GM19099 (cell line): ENCODE data around the gene FOXP1.

ENCODE experiments used
- POLR2A ChIP-seq: IDR thresholded peaks from 3 replicates; pipeline ENCODE4 v1.6.1; 2011; ENCODE audit warnings: low read depth; ENCODE audit not compliant: insufficient read length; ENCODE audit errors: extremely low read depth

FOXP1 gene

DNA sequence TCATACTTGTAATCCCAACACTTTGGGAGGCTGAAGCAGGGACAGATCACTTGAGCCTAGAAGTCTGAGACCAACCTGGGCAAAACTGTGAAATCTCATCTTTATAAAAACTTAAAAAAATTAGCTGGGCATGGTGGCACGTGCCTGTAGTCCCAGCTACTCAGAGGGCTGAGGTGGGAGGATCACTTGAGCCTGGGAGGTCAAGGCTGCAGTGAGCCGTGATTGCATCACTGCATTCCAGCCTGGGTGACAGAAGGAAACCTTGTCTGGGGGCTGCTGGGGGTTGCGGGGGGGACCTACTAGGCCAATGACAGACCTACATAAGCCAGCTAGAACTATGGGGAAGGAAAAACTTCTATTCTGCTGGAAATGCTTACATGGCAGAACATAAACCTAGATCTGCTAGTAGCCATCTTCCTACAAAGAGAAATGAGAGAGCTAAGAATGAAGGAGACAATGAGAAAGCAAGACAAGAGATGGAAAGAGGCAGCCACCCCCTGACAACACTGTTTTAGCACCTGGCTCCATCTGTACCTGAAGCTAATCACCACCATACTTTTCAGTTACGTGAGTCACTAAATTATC, 23.9 kb downstream of the FOXP1 start:
- TF ChIP-seq POLR2A, result no peak

DNA sequence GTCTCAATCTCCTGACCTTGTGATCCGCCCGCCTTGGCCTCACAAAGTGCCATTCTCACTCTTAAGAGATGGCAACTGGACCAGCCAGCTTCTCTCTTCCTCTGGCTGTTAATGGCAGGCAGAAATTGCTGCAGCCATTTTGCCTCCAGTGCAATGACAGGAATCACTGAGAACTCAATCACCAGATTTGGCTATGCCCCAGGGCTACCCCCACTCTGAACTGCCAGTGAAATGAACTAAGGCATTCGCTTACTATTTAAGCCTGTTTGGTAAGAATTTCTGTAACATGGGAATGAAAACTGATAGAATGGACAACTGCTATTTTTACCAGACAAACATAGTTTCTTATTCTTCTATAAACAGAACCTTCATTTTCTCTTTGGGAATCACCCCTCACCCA, 24.5 kb downstream of the FOXP1 start:
- no peak for TF ChIP-seq POLR2A

DNA sequence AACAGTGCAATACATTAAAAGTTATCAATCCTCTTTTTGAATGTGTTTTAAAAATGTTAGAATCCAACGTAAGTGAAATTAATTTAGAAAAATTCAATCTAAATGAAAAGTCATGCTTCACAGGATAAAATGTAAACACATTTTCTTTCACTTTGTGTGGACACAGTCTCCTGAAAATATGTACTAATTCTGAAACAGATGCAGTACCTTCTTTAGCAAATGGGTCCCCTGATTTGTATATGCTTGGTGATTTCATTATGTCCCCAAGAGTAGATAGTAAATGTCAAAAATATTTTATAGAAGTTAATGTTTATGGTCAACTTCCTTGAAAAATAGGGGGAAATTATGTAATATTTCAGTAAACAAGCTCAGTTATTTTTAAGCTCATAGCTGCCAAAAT, 28.9 kb downstream of the FOXP1 start:
- no peak for TF ChIP-seq POLR2A

DNA sequence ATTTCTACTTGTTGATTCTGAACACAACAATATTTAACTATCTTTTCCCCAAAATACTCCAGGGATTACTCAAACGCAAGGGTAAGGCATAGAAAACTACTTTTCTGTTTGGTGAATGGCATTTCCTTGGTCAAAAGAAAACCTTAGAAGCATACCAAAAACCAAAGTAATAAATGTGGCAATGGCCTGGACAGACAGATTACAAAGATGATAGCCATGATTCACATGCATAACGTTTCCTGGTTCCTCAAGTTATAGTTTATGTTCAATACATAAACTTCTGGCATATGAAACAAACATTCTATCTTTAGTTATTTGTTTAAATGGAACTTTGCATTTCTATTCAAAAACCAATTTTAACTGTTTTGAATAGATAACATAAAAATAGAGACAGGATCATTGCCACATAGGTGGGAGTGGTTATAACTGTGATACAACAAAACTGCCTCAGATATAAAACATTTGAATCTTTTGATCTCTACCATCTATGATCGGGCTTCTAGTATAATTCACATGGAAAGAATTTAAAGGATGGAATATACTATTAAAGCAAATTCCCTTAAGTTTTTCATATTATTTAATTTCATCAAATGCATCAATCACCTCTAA, 32.1 kb downstream of the FOXP1 start:
- TF ChIP-seq POLR2A, result no peak

DNA sequence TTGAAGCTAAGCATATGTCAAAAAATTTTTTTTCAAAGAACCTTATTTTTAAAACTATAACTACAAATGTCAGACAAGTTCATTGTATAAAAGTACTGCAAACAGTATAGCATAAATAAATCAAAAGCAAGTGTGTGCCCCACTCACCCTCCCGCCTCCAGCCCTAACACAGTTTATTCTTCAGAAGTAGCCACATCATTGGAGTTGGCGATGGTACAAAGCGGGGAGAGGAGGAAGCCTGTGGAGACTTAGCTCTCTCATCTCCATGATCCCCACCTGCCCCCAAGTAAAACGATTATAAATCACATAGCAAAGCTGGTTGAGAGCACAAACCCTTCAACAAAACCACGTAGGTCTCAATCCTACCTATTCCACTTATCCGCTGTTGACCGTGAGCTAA, 33.6 kb downstream of the FOXP1 start:
- no peak for TF ChIP-seq POLR2A

DNA sequence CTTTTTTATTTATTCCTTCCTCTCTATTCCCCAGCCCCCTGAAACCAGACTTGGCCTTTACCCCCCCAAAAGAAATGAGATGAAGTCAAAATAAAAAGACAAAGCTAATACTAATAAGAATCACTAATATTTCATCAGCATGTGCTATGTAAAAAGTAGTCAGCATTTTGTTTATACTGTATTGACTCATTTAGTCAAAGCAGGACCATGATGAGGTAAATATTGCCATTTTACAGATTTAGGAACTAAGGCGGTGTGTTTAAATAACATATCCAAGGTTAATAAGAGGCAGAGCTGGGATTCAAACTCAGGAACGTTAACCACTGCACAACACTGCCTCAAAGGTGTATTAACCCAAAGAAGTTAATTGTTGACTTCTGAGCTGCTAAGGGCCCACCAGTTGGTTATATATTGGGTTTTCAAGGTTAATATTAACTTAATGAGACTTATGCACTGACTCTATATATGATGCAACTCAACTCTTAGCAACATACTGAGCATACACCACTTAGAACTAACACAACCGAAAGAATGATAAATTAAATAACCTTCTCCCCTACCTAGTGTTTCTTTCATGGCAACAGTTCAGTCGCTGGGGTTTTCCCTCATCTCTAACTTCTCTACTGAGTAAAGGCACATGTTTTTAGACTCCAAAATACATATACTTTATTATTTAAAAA, 34.7 kb downstream of the FOXP1 start:
- TF ChIP-seq POLR2A, result no peak

DNA sequence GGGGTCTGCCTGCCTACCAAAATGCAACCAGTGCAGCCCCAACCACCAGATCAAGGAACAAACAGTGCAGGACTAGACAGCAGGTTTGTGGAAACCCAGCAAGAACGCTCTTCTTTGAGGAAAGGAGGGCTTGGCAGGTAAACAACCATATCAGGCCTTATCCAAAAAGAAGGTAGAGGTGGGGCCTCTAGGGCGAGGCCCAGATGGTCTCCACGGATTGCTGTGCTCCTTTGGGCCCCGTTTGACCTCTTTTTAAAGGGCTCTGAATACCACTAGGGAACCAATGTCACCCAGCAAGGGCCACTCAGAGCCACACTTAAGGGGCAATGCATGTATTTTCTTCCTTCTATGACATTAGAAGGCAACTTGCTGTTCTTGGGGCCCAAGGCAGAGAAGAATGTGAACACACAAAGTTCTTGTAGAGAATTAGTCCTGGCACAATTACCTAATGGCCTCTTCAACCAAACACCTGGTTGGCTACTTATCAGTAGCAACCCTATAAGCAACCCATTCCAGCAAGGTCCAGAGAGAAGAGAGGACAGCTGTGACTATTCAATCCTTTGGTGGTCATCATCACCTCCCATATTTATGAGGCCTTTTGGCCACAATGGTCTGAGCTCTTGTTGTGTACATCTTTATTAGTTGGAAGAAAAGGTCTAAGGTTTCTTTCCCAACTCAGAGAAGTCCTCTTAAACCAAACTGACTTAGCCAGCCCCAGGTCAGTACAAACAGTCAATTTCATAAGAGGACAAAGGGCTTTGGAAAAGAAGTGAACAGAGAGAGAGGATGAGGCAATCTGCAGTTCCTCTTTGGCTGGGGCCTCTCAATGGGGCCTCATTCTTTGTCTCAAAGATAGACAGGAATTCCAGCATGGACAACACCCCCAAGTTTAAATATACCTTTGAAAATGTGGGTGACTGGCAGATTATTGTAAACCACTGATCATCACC, 36.0 kb downstream of the FOXP1 start:
- TF ChIP-seq POLR2A, result no peak

DNA sequence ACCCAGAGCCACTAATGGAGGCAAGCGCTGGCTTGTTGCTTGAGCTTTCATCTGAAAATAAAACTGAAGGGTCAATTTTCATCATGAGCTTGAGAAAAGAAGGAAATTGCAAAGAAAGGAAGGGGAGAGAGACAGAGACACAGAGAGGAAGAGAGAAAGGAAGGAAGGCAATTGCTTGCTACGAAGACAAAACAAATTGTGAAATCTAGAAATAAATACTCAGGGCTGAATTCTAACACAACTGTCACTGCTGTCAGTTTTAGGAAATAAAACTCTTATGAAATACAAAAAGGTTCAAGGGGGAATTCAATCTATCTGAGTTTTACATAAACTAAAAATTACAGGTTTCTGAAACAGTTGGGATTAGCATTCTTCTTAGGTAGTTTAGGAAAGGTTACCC, 36.7 kb downstream of the FOXP1 start:
- TF ChIP-seq POLR2A, result no peak

DNA sequence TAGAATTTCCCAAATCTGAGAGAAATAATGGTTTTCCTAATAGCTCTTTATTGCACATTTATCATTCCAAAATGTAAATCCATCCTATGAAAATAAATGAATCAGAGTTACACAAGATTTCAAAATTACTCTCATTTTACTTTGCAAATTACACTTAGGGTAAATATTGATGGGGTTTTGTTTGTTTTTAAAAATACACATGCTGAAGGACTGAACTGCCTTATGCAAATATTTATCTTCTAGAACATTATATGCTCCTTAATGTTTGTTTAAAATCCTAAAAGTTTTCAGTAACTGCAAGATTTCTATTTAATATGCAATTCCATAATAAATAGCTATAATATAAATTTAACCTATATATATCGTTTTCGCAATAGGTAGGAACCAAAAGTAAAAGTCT, 38.2 kb downstream of the FOXP1 start:
- no peak for TF ChIP-seq POLR2A

DNA sequence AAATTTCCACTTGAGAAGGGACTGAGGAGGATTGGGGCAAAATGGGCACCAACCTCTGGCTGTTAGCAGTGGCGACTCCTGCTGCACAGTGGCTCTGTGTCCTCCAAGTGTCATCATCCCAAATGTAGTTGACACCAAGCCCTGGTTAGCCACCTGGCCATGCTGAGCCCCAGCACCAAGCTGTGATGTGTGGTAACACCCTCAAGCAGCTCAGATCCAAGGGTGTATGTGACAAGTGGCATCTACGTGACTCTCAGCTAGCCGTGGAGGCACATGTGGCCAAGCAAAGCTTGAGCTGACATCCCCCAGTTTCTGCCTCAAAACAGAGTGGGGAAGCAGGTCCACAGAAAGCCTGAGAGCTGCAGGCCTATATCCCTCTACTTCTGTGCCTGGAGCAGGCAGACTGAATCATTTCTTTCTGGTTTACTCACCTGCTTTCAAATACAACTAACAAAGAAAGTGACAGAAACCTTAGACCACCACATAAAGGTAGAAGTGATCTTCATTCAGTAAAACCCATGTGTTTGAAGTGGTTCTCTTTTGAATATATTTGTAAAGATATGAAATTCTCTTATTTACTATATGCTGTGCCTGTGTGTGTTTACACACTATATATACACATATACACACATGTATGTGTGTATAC, 40.0 kb downstream of the FOXP1 start:
- no peak for TF ChIP-seq POLR2A

DNA sequence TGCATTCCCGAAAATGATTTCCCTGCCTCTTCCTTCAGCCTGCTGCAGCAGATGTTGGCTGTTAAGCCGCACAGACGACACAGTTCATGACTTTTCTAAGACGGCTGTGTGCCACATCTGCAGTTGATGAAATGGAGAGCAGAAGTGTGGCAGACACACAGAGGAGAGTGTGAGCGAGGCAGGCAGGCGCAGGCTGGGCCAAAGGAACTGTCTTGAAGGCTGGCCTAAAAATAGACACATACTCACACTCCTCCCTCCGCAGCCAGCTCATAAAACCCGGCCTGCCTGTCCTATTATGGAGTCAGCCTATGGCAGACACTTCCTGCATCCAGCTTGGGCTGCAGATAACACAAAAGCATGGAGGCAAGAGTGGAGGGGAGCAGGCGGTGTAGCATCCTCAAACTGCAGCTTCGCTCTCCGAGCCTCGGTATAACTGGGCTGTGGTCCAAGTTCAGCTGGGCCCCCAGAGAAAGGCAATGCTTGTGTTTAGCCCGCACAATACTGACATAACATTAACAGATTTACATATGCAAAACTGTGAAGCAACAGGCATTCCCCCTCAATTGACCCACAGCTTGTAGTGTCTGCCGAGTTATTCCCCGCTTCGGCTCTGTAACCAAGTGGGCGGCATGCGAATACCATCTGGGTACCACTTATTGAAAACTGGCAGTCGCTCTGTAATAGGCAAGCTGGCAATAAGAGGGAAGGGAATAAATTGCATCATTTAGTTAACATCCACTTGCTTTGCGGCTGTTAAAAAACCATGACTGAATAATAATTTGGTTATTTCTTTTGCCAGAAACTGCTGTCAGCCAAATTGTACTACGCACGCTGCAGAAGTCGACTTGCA, 40.8 kb downstream of the FOXP1 start:
- TF ChIP-seq POLR2A, result peak; percentile 37

DNA sequence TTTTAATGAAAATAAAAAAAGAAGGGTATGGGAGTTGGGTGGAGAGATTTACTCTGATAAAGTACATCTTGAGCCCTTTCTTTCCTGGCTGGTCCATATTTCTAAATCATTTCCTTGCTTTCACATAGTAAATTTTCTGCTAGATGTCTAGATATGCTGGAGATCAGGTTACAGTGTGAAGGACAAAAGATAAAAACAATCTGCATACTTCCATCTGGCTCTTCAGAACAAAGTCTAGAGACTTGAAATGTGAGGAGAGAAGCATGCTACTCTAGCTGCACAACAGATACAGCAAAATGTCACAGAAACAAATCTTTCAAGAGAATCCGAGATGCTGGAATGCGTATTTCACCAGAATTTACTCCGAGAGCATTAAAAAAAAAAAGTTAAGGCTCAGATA, 42.2 kb downstream of the FOXP1 start:
- TF ChIP-seq POLR2A, result no peak

DNA sequence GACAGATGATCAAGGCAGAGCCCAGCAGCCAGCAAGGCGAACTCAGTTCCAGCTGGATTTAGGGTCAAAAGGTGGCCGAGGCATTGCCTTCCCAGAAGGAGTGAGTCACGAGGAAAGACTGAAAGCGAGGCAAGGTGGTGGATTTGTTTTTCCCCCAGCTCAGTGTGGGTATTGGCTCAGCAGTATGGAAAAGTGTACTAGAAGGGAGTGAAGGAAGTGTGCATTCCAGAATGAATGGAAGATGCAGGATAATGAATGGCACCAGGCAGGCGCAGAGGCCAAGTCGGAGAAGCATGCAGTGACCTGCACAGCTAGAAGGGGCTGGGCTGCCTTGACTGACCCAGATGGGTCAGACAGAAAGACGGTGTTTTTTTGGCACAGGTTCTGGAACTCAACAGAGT, 46.3 kb downstream of the FOXP1 start:
- no peak for TF ChIP-seq POLR2A

DNA sequence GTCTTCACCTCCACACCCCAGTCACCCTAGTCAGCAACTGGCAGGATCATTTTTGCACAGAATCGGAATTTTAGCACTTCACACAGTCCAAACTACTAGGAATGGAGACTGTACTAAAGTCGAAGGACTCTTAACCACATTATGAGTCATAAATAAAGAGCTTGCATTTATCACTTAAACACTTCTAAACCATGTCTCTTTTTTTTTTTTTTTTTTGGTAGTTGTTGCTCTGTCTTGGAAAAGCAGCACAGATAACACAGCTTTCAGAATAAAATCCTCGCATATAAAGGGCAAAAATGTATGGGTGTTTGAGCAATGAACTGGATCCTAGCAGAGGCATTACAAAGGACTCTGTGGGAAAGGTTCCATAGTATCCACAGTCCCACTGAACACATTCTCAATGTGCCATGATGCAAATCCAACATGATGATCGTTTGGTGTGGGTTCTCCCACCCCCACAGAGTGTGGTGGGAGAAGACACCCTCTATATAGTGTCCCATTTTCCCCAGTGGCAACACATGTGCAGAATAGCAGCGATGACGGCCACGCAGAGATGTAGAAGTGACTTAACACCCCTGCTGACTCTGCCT, 47.1 kb downstream of the FOXP1 start:
- no peak for TF ChIP-seq POLR2A
